Liver (tissue), 9 donors: ENCODE results near the gene SOAT1. TPM values are rescaled to one million over a fixed set of nuclear protein-coding genes. Genes with fewer than 3 reads are reported as not detected.

Source experiments
- DNase-seq: peaks from one replicate; pipeline ENCODE4 v3.0.0-alpha.2; 2017; ENCODE audit warnings: low spot score
- H3K27ac ChIP-seq, 2 donors: one replicate each; pipeline ENCODE4 v1.7.0; 2013; ENCODE audit warnings: inconsistent platforms in 2 of 2, low read length in 2 of 2, control low read depth in 1 of 2, low read depth in 1 of 2, mild to moderate bottlenecking in 1 of 2
- H3K27me3 ChIP-seq, 4 donors: one replicate each; pipeline versions ENCODE4 v1.6.1 to v1.7.0; 2013; ENCODE audit warnings: low read length in 3 of 4, inconsistent platforms in 1 of 4, mild to moderate bottlenecking in 1 of 4, moderate library complexity in 1 of 4; ENCODE audit not compliant: control insufficient read depth in 4 of 4, insufficient read depth in 4 of 4
- H3K36me3 ChIP-seq, 4 donors: one replicate each; pipeline versions ENCODE4 v1.6.1 to v1.7.0; 2013; ENCODE audit warnings: low read length in 3 of 4, mild to moderate bottlenecking in 3 of 4, low read depth in 1 of 4, moderate library complexity in 1 of 4; ENCODE audit not compliant: control insufficient read depth in 4 of 4, insufficient read depth in 3 of 4
- H3K4me1 ChIP-seq, 4 donors: one replicate each; pipeline versions ENCODE4 v1.6.1 to v1.7.0; 2013; ENCODE audit warnings: low read length in 3 of 4, mild to moderate bottlenecking in 3 of 4, moderate library complexity in 1 of 4; ENCODE audit not compliant: control insufficient read depth in 4 of 4, insufficient read depth in 4 of 4
- H3K4me3 ChIP-seq, 3 donors: one replicate each; pipeline versions ENCODE4 v1.6.1 to v1.7.0; 2013; ENCODE audit warnings: low read length in 3 of 3, control low read depth in 1 of 3, low read depth in 1 of 3, mild to moderate bottlenecking in 1 of 3
- H3K9ac ChIP-seq, 2 donors: one replicate each; pipeline ENCODE4 v1.7.0; 2013; ENCODE audit warnings: low read length in 2 of 2, mild to moderate bottlenecking in 2 of 2, moderate library complexity in 2 of 2, control low read depth in 1 of 2, low read depth in 1 of 2
- H3K9me3 ChIP-seq, 4 donors: one replicate each; pipeline versions ENCODE4 v1.6.1 to v1.7.0; 2013; ENCODE audit warnings: low read length in 3 of 4; ENCODE audit not compliant: control insufficient read depth in 4 of 4
- CTCF ChIP-seq: fragments of 150-350 bp; IDR thresholded peaks from 2 replicates; pipeline ENCODE4 v1.5.1; 2017; ENCODE audit warnings: improper control_type of control experiment, low read depth, low read length; ENCODE audit not compliant: missing input control
- EGR1 ChIP-seq, 2 donors: IDR thresholded peaks; 2 replicates each; pipeline ENCODE4 v1.6.1; 2016 to 2018; ENCODE audit warnings: antibody characterized with exemption in 2 of 2, low read depth in 2 of 2
- FOXA1 ChIP-seq: IDR thresholded peaks from 2 replicates; pipeline ENCODE4 v1.6.1; 2016; ENCODE audit warnings: antibody characterized with exemption
- FOXA2 ChIP-seq: IDR thresholded peaks from 2 replicates; pipeline ENCODE4 v1.6.1; 2016; ENCODE audit warnings: antibody characterized with exemption
- GABPA ChIP-seq, 2 donors: IDR thresholded peaks in 1 of 2; conservative IDR thresholded peaks in 1 of 2; 2 replicates each; pipeline ENCODE4 v1.6.1; 2016; ENCODE audit warnings: antibody characterized with exemption in 2 of 2, mild to moderate bottlenecking in 1 of 2, moderate library complexity in 1 of 2
- HNF4G ChIP-seq: IDR thresholded peaks from 2 replicates; pipeline ENCODE4 v1.6.1; 2016; ENCODE audit warnings: antibody characterized with exemption
- NR2F2 ChIP-seq: IDR thresholded peaks from 2 replicates; pipeline ENCODE4 v1.6.1; 2016; ENCODE audit warnings: antibody characterized with exemption
- RAD21 ChIP-seq, 2 donors: IDR thresholded peaks; 2 replicates each; pipeline ENCODE4 v1.6.1; 2016; ENCODE audit warnings: antibody characterized with exemption in 2 of 2, mild to moderate bottlenecking in 2 of 2
- SP1 ChIP-seq: IDR thresholded peaks from 2 replicates; pipeline ENCODE4 v1.6.1; 2018; ENCODE audit warnings: antibody characterized with exemption, mild to moderate bottlenecking
- TAF1 ChIP-seq: conservative IDR thresholded peaks from 2 replicates; pipeline ENCODE4 v1.6.1; 2016; ENCODE audit warnings: antibody characterized with exemption, mild to moderate bottlenecking
- ZBTB33 ChIP-seq: IDR thresholded peaks from 2 replicates; pipeline ENCODE4 v1.6.1; 2016; ENCODE audit warnings: antibody characterized with exemption
- WGBS: extraction: QIAGEN DNeasy Blood & Tissue Kit; methylation state at CpG from one replicate; pipeline ENCODE4 v1.1.7; 2013; 5-methylcytosine and 5-hydroxymethylcytosine counted together
- polyA plus RNA-seq, 2 donors: library from polyadenylated mRNA; stranded (reverse) in 1 of 2; unstranded in 1 of 2; fragments of 200-250 nt in 1 of 2; fragments of >200 nt in 1 of 2; fragmentation: Nextera tagmentation in 1 of 2; extraction: Ambion mirVana in 1 of 2; gene quantifications; one replicate each; pipeline versions ENCODE4 v1.2.1 to v1.2.3, GENCODE V29; 2013 to 2015
- total RNA-seq, 2 donors: library from RNA; depleted of rRNA; stranded (reverse); fragments of >200 nt; gene quantifications; one replicate each; pipeline ENCODE4 v1.2.3, GENCODE V29; 2014
- TF ChIP-seq, protein P1 (sequence below): IDR thresholded peaks from 2 replicates; pipeline ENCODE4 v1.6.1; 2016; ENCODE audit warnings: antibody characterized with exemption
- TF ChIP-seq, protein P2 (sequence below): IDR thresholded peaks from 2 replicates; pipeline ENCODE4 v1.6.1; 2016; ENCODE audit warnings: antibody characterized with exemption, mild to moderate bottlenecking
- donor health status: healthy.
- donor health status: healthy.
- donor health status: healthy.
- donor health status: healthy.
- donor health status: healthy.

Gene SOAT1
- total and polyA plus RNA-seq, 4 donors, result 4.3 to 14.0 (median 9.3) TPM

GRCh38 chr1:179247923-179248322, 45.7 kb upstream of the SOAT1 start:
- H3K9ac ChIP-seq, result no peak overlapping the region
- no peaks in the 10 kb centered on the region for H3K4me1 ChIP-seq
- no peaks in the 10 kb centered on the region for H3K36me3 ChIP-seq
- H3K27ac ChIP-seq, result no peak overlapping the region
- WGBS, result 89% methylated on average over 9 of the region's 9 CpGs
- no peaks in the 10 kb centered on the region for H3K9me3 ChIP-seq
- H3K27me3 ChIP-seq, result no peaks in the 10 kb centered on the region
- H3K4me3 ChIP-seq, result no peak overlapping the region
- DNase-seq, result no peak
- TF ChIP-seq, protein P1, sequence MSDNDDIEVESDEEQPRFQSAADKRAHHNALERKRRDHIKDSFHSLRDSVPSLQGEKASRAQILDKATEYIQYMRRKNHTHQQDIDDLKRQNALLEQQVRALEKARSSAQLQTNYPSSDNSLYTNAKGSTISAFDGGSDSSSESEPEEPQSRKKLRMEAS, result no peak
- TF ChIP-seq FOXA2 (no peak), GABPA (IDR thresholded peaks at IDR 0.05 in 1 of 2, conservative IDR thresholded peaks at IDR 0.05 in 1 of 2) (no peak), SP1 (no peak), ZBTB33 (no peak), HNF4G (no peak), TAF1 (no peak), NR2F2 (no peak), RAD21 (IDR thresholded peaks at IDR 0.05) (no peak), EGR1 (IDR thresholded peaks at IDR 0.05; ENCODE audit: low read depth in 2 of 2) (no peak), CTCF (no peak)
- TF ChIP-seq, protein P2, sequence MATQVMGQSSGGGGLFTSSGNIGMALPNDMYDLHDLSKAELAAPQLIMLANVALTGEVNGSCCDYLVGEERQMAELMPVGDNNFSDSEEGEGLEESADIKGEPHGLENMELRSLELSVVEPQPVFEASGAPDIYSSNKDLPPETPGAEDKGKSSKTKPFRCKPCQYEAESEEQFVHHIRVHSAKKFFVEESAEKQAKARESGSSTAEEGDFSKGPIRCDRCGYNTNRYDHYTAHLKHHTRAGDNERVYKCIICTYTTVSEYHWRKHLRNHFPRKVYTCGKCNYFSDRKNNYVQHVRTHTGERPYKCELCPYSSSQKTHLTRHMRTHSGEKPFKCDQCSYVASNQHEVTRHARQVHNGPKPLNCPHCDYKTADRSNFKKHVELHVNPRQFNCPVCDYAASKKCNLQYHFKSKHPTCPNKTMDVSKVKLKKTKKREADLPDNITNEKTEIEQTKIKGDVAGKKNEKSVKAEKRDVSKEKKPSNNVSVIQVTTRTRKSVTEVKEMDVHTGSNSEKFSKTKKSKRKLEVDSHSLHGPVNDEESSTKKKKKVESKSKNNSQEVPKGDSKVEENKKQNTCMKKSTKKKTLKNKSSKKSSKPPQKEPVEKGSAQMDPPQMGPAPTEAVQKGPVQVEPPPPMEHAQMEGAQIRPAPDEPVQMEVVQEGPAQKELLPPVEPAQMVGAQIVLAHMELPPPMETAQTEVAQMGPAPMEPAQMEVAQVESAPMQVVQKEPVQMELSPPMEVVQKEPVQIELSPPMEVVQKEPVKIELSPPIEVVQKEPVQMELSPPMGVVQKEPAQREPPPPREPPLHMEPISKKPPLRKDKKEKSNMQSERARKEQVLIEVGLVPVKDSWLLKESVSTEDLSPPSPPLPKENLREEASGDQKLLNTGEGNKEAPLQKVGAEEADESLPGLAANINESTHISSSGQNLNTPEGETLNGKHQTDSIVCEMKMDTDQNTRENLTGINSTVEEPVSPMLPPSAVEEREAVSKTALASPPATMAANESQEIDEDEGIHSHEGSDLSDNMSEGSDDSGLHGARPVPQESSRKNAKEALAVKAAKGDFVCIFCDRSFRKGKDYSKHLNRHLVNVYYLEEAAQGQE, result no peak

GRCh38 chr1:179251675-179252074, 41.9 kb upstream of the SOAT1 start:
- TF ChIP-seq FOXA1, result no peak
- peak; percentile 60 for TF ChIP-seq CTCF
- peak; percentile 94 for TF ChIP-seq RAD21 (IDR thresholded peaks at IDR 0.05)
- no peak for DNase-seq
- no peak overlapping the region for H3K9ac ChIP-seq
- H3K27me3 ChIP-seq, result no peaks in the 10 kb centered on the region
- H3K9me3 ChIP-seq, result no peaks in the 10 kb centered on the region
- H3K36me3 ChIP-seq, result no peaks in the 10 kb centered on the region
- H3K4me1 ChIP-seq, result no peaks in the 10 kb centered on the region
- no peak overlapping the region for H3K27ac ChIP-seq
- WGBS, result 24% methylated on average over 1 of the region's 1 CpG
- H3K4me3 ChIP-seq, result no peak overlapping the region
